Endothelial cell of umbilical vein (primary cell): Measurements from ENCODE around the gene CCT8.

Experiments used
- CTCF ChIP-seq, 2 donors: IDR thresholded peaks; 1 replicate in 1 of 2; 2 replicates in 1 of 2; pipeline ENCODE4 v1.5.1; 2011; ENCODE audit warnings: low read length in 2 of 2, mild to moderate bottlenecking in 2 of 2, moderate library complexity in 2 of 2, control low read depth in 1 of 2, inconsistent platforms in 1 of 2, low read depth in 1 of 2; ENCODE audit not compliant: insufficient read depth in 1 of 2; ENCODE audit errors: extremely low read depth in 1 of 2
- POLR2A ChIP-seq: IDR thresholded peaks from 2 replicates; pipeline ENCODE4 v1.6.1; 2012; ENCODE audit warnings: low read depth, mild to moderate bottlenecking, control low read depth, low read length

- TF ChIP-seq CTCF (IDR thresholded peaks at IDR 0.05; ENCODE audit: extremely low read depth in 1 of 2, insufficient read depth in 1 of 2, low read depth in 1 of 2, low read length in 2 of 2) = no peak
- TF ChIP-seq POLR2A = no peak
Observed at GRCh38 chr21:29055080-29055479, 18.4 kb downstream of the CCT8 start.
